DLD1 (cell line): Measurements from ENCODE around the gene CLK3.
"Not testable (repeated sequence)": the region's sequence is repeated elsewhere in the genome, so short reads cannot be mapped to it uniquely, and the experiment has no call there.

ENCODE experiments used
- in situ Hi-C: cut with HindIII; loops from 2 replicates; pipeline ENCODE4 v1.10.0; 2017; ENCODE audit warnings: low sequenced_read_pairs

The CLK3 gene

DNA sequence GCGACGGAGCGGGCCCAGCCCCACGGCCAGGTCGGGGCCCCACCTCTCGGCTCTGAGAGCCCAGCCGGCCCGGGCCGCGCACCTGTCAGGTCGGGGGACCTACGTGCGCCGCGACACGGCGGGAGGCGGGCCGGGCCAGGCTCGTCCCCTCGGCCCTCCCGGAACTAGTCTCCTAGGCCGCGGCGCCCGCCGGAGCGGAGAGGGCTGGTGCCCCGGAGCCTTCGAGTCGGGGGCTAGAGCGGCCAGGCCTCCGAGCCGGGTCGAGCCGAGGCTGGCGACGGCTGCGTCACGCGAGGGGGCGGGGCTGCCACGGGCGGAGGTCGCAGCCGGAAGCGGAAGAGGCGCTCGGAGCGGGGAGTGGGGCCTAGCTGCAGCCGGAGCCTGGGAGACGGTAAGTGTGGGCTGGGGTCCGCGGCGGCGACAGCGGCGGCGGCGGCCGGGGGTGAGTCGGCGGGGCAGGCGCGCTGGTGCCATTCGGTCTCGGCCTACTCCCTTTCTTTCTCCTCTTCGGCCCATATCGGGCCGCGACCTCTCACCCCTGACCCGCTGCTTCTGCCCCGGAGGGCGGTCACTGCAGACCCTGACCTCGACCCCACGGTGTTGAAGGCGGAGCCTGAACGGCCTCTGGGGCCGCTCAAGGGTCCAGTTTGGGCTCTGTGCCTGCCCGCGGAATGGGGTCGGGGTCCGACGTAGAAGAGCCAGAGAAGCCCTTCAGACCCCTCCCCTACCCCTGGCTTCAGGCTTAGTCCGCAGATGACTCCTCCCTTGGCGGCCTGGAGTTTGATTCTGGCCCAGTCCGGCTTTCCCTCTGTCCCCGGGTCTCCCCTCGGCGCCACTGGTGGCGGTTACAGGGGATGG, at the start of gene CLK3:
Gene CLK3, plus strand, starts transcription at position 329 of the 858 bp plus-strand sequence. CDS start 3,361 bp downstream, outside the sequence.
- in situ Hi-C loops, result no loop called here

GRCh38 chr15:74568594-74568993, 47.0 kb upstream of the CLK3 start:
- in situ Hi-C loops, result no loop called here

DNA sequence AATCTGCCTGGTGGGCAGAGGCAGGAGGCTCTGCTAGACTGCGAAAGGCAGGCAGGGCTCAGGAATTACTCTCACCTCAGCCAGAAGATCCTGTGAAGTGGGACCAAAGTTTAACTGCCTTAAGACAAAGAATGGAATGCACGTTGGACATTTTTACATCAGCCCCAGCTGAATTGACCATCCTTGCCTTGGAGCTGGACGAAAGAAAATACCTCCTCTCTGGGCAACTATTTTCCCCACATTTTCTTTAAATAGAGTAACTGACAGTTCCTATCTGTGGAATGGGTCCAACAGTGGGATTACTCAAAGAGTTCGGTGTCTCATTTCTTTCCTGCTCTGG, 45.9 kb upstream of the CLK3 start:
- in situ Hi-C loops, result no loop called here

DNA sequence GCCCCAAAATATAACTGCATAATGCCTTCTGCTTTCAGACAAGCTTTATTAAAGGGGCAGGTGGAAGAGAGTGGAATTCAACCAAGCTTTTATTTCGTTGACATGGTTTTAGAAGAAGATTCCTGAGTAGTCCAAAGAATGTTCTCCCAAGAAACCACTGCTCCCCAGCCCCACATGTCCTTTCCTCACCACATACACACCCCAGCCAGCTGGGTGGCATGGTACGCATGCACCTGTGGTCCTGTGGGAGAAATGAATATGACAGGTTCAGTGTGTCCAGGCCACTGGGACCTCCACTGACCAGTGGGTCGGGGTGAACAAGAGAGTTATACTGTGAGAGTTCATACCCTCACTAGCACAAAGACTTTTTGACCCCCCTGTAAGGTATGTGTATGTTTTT, 44.4 kb upstream of the CLK3 start:
- in situ Hi-C loops, result no loop called here

- in situ Hi-C loops, result no loop called here
These were observed 41.6 kb upstream of the CLK3 start for GRCh38 chr15:74573987-74574386.

GRCh38 chr15:74578496-74578994, 37.1 kb upstream of the CLK3 start:
- in situ Hi-C loops, result no loop called here

DNA sequence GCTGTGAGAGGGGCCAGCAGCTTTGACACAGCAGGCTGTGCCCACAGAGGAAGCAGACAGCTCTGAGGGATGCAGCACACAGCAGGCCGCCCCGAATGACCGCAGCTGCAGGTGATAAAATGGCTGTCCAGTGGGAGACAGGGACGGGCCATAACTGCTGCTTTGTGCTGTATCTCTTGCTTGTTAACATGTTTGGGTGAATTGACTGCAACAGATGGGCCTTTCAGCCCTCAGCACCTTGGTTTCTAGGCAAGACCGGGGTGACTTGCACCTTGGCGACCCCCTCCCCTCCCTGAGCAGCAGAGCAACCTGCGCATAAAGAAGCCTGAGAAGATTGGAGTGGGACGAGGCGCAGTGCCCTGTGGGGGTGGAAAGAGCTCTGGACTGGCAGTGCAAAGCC, 36.6 kb upstream of the CLK3 start:
- in situ Hi-C loops, result no loop called here

DNA sequence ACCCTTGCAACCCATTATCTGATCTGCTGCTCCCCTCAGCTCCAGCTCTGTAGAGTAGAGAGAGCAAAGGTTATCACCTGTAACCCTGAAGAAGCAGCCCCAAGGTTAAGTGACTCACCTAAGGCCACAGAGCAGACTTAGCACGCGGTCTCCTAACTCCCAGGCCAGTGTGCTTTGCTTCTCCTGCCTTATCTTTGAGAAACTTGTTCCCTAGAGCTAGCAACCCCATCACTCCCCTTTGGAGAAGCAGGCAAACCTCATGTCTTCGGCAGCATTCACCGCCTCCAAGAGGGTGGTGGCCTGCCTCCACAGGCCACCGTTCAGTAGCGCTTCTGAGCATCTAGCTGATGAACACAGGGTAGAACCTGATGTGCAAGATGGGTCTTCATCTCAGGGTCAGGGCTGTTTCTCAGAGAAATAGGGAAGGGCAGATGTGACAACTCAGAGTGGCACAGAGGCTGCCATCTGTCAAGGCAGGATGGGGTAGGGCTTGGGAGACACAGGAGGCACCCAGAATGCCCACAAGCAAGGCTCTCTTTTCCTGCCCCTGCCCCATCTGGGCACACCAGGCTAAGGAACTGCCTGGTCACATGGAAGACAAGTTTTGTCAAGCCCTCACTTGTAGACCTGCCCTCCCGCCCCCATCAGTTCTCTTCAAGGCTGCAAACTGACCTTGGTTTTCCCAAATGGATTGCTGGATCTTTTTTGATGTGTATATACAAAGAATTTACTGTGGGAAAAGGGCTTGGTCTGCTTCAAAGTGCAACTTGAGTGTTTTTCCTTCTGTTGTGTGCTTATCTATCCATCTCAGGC, 34.9 kb upstream of the CLK3 start:
- in situ Hi-C loops, result no loop called here

DNA sequence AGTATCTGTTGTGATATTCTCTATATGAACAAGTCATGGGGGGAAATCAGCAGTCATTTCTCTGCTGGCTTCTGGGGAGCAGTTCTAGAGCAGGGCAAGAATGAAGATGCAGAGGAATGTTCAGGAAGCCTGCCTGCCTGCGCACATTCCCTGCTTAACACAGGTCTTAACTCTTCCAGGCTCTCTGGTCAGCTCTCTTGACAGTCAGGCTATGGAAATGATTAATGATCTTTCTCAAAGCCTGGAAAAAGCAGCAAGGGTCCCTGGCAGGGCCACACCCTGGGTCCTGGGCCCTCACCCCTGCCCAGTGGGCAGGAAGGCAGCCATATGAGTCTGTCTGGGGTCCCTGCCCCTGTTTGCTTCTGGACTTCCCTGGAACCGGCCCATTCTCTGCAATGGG, 31.4 kb upstream of the CLK3 start:
- in situ Hi-C loops, result no loop called here

DNA sequence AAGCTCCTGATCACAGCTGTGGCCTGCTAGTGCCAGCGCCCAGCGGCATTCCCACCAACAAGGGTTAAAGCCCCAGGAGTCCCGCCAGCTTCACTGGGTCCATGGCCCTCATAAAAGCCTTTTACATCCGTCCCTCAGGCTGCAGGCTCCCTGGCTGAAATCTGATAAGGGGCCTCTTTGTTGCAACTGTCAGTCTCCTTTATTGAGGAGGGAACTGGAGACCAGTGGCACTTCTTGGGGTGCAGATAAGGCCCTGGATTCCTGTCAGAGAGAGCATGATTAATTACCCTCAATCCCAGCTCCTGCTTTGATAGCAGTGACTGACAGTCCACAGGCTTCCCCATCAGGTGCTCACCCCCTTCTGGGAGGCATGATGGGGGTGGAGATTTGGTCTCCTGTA, 30.9 kb upstream of the CLK3 start:
- in situ Hi-C loops, result no loop called here

GRCh38 chr15:74585191-74585590, 30.4 kb upstream of the CLK3 start:
- in situ Hi-C loops, result no loop called here

DNA sequence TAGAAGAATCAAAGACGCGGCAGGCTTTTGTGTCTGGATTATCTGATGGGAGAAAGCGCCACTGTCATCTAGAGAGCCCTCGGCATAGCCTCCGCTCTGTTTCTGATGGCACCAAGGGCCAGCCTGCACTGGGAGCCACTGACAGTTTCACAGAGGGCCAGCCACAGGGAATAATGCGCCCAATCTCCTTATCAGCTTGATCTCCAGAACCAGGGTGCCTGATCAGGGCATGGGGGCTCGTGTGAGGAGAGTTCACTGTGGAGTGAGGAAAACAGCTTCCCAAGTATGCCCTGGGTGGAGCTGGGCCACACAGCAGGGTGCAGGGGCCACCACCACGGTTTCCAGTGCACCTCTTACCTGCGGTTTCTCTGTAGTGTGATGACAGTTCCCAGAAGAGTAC, 29.8 kb upstream of the CLK3 start:
- in situ Hi-C loops, result no loop called here

GRCh38 chr15:74589826-74590225, 25.8 kb upstream of the CLK3 start:
- in situ Hi-C loops, result no loop called here

DNA sequence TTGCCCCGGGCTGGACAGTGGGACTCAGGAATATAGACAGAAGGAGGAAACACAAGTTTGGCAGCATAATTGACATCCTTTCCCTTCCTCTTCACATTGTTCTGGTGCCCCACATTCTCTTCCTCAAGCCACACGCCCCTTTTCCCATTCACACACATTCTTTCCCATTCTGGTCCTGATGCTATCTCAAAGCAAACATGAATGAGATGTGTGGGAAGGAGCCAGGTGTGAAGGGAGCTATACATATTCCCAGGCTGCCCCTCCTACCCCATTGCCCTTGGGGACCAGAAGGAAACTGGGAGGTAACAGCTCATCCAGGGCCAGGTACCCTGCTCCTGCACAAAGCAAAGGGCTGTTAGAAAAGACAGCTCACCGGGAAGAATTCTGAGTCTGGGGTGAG, 23.4 kb upstream of the CLK3 start:
- in situ Hi-C loops, result no loop called here

- in situ Hi-C loops, result no loop called here
These were observed 22.5 kb upstream of the CLK3 start for GRCh38 chr15:74593122-74593521.

GRCh38 chr15:74594455-74594854, 21.2 kb upstream of the CLK3 start:
- in situ Hi-C loops, result no loop called here

- in situ Hi-C loops, result no loop called here
These were observed 20.4 kb upstream of the CLK3 start for GRCh38 chr15:74595271-74595670.

- in situ Hi-C loops, result not testable (repeated sequence)
These were observed 18.9 kb upstream of the CLK3 start for GRCh38 chr15:74596736-74597135.

GRCh38 chr15:74597146-74597705, 18.4 kb upstream of the CLK3 start:
- in situ Hi-C loops, result not testable (repeated sequence)

DNA sequence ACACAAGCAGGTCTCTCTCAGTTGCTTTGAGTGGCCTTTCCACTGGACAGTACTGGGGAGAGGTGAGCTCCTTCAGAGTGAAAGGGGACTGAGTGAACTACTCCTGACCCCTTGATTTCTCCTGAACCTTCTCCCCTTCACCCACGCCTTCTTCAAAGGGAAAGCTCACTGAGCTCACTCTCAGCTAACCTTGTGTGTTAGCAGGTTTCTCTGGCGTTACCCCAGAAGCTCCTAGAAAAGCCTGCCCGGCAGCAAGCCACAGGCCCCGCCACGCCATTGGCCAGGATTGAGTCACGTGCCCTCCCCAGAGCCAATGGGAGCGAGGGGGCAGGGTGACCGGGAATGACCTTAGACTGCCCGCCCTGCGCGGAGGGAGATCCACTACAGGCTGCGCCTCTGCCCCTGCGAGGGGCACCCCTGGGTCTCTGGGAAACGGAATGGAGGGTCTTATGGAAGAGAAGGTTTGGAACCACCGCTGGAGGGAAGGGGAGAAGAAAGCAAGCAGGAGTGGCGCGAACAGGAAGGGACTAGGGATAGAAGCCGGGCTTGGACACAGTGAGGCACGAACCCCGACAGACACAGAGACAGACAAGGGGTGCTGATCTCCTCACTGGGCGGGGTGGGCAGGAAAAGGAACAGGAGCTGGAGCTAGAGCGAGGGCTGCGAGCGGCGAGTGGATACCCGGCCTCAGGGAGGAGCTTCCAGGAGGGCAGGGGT, 17.4 kb upstream of the CLK3 start:
- in situ Hi-C loops, result no loop called here

DNA sequence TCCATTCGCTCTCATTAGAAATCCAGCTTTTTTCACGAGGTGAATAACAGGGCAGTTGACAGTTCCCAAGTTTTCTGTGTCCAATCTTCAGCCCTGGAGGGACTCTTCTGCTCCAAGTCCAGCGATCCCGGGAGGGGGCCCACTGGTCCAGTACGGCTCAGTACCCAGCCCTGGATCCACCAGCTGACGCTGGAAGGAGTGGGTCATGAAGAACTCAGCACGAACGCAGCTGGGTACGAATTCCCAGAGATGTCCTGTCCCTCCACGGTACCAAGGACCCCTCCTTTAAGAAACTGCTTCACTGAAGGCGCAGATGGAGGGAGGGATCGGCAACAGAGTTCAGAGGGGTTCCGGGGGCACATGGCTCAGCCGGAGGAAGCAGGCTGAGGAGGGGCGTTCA, 16.5 kb upstream of the CLK3 start:
- in situ Hi-C loops, result no loop called here
